ENCODE results near the gene ZNF584. TPM values are rescaled to one million over a fixed set of nuclear protein-coding genes. Genes with fewer than 3 reads are reported as not detected.

The ZNF584 gene
- total RNA-seq, 1 donor from 2014 or later = 6.9 TPM

GRCh38 chr19:58451358-58452101 lies 43.1 kb downstream of the ZNF584 start, which contains the start of gene ZNF324B:
Gene ZNF324B (plus strand): TSS chr19:58451622. CDS start chr19:58453702, 2,080 bp downstream.
- Mint-ChIP-seq H3K27ac (no peak within 1 kb of the TSS), H3K36me3 (peaks cover 12% of the 10 kb centered on the region), H3K9me3 (peaks cover 27% of the 10 kb centered on the region), H3K27me3 (ENCODE audit: insufficient read depth, low read depth) (peaks cover 17% of the 10 kb centered on the region), H3K4me3 (peak within 1 kb of the TSS; percentile 91), H3K4me1 (peaks cover 12% of the 10 kb centered on the region)
- no peaks in the 10 kb centered on the region for H3K36me3 ChIP-seq
- no peaks in the 10 kb centered on the region for H3K79me2 ChIP-seq (ENCODE audit: low read depth)
- peak within 1 kb of the TSS; percentile 83 for H3K4me3 ChIP-seq
- H3K27me3 ChIP-seq = peaks cover 32% of the 10 kb centered on the region
- DNase-seq (ENCODE audit: low spot score) = peak; percentile 99
- H3K9ac ChIP-seq = no peak within 1 kb of the TSS
- H3K27ac ChIP-seq = no peak within 1 kb of the TSS
- TF ChIP-seq CTCF (IDR thresholded peaks at IDR 0.05) = no peak
- TF ChIP-seq EZH2 (IDR thresholded peaks at IDR 0.05) = peak; percentile 50
- H3K4me1 ChIP-seq = no peaks in the 10 kb centered on the region
- peak within 1 kb of the TSS; percentile 88 for H2AFZ ChIP-seq (replicated peaks)
- no peaks in the 10 kb centered on the region for H3F3A ChIP-seq (ENCODE audit: low read depth)
- H3K4me2 ChIP-seq = peak within 1 kb of the TSS; percentile 85
- H4K20me1 ChIP-seq (ENCODE audit: low read depth) = no peaks in the 10 kb centered on the region
- peaks cover 4% of the 10 kb centered on the region for H3K9me3 ChIP-seq (ENCODE audit: low read depth)

GRCh38 chr19:58453743-58454142 lies 45.3 kb downstream of the ZNF584 start:
- Histone ChIP-seq H3K4me1 (no peaks in the 10 kb centered on the region), H3K9me3 (ENCODE audit: low read depth) (peaks cover 2% of the 10 kb centered on the region), H4K20me1 (ENCODE audit: low read depth) (no peaks in the 10 kb centered on the region), H3K4me3 (no peak overlapping the region), H3K27me3 (peaks cover 32% of the 10 kb centered on the region), H3K36me3 (no peaks in the 10 kb centered on the region), H3K9ac (no peak overlapping the region), H3K79me2 (ENCODE audit: low read depth) (no peaks in the 10 kb centered on the region), H3K4me2 (no peak overlapping the region), H2AFZ (replicated peaks) (no peak overlapping the region), H3F3A (ENCODE audit: low read depth) (no peaks in the 10 kb centered on the region), H3K27ac (no peak overlapping the region)
- no peak for DNase-seq (ENCODE audit: low spot score)
- no peak overlapping the region for H3K27ac Mint-ChIP-seq
- no peak overlapping the region for H3K4me3 Mint-ChIP-seq
- peaks cover 12% of the 10 kb centered on the region for H3K4me1 Mint-ChIP-seq
- H3K36me3 Mint-ChIP-seq = peaks cover 15% of the 10 kb centered on the region
- peaks cover 10% of the 10 kb centered on the region for H3K9me3 Mint-ChIP-seq
- TF ChIP-seq CTCF (IDR thresholded peaks at IDR 0.05) = no peak
- no peak for TF ChIP-seq EZH2phosphoT487 (IDR thresholded peaks at IDR 0.05)
- TF ChIP-seq EZH2 (IDR thresholded peaks at IDR 0.05) = no peak
- H3K27me3 Mint-ChIP-seq (ENCODE audit: insufficient read depth, low read depth) = peaks cover 9% of the 10 kb centered on the region

GRCh38 chr19:58455306-58455705 lies 46.9 kb downstream of the ZNF584 start:
- Histone ChIP-seq H3K4me1 (no peaks in the 10 kb centered on the region), H4K20me1 (ENCODE audit: low read depth) (no peaks in the 10 kb centered on the region), H3K9ac (no peak overlapping the region), H3K4me3 (no peak overlapping the region), H3K79me2 (ENCODE audit: low read depth) (no peaks in the 10 kb centered on the region), H3F3A (ENCODE audit: low read depth) (no peaks in the 10 kb centered on the region), H3K36me3 (no peaks in the 10 kb centered on the region), H3K27me3 (peaks cover 20% of the 10 kb centered on the region), H3K4me2 (no peak overlapping the region), H2AFZ (replicated peaks) (no peak overlapping the region), H3K27ac (no peak overlapping the region), H3K9me3 (ENCODE audit: low read depth) (no peaks in the 10 kb centered on the region)
- H3K36me3 Mint-ChIP-seq = peaks cover 18% of the 10 kb centered on the region
- no peaks in the 10 kb centered on the region for H3K9me3 Mint-ChIP-seq
- no peak for TF ChIP-seq CTCF (IDR thresholded peaks at IDR 0.05)
- no peak for TF ChIP-seq EZH2phosphoT487 (IDR thresholded peaks at IDR 0.05)
- no peak for TF ChIP-seq EZH2 (IDR thresholded peaks at IDR 0.05)
- no peak overlapping the region for H3K4me3 Mint-ChIP-seq
- peaks cover 5% of the 10 kb centered on the region for H3K27me3 Mint-ChIP-seq (ENCODE audit: insufficient read depth, low read depth)
- H3K4me1 Mint-ChIP-seq = peaks cover 12% of the 10 kb centered on the region
- DNase-seq (ENCODE audit: low spot score) = no peak
- H3K27ac Mint-ChIP-seq = no peak overlapping the region
